H9 (cell line): ENCODE data around the gene PLA1A. TPM values are rescaled to one million over a fixed set of nuclear protein-coding genes. Genes with fewer than 3 reads are reported as not detected.

Source experiments
- DNase-seq: peaks from one replicate; pipeline ENCODE4 v3.0.0-alpha.2; 2017
- H2AFZ ChIP-seq: one replicate; pipeline ENCODE4 v1.6.1; 2013; ENCODE audit warnings: mild to moderate bottlenecking, low read length, control low read depth, moderate library complexity
- H2AK5ac ChIP-seq: 2 replicates; pipeline ENCODE4 v1.6.1; 2013; ENCODE audit warnings: low read length, control low read depth, mixed read lengths; ENCODE audit not compliant: insufficient read length
- H2BK120ac ChIP-seq: one replicate; pipeline ENCODE4 v1.6.1; 2013; ENCODE audit warnings: low read depth, mild to moderate bottlenecking, low read length, control low read depth, inconsistent platforms; ENCODE audit not compliant: poor library complexity, severe bottlenecking
- H2BK12ac ChIP-seq: 2 replicates; pipeline ENCODE4 v1.6.1; 2013; ENCODE audit warnings: low read length, control low read depth, mixed read lengths, low read depth; ENCODE audit not compliant: insufficient read length
- H2BK15ac ChIP-seq: 2 replicates; pipeline ENCODE4 v1.6.1; 2013; ENCODE audit warnings: low read depth, low read length, control low read depth
- H2BK20ac ChIP-seq: one replicate; pipeline ENCODE4 v1.6.1; 2013; ENCODE audit warnings: low read depth, mild to moderate bottlenecking, low read length, control low read depth, inconsistent platforms; ENCODE audit not compliant: poor library complexity, severe bottlenecking
- H2BK5ac ChIP-seq: 2 replicates; pipeline ENCODE4 v1.6.1; 2013; ENCODE audit warnings: low read length, control low read depth, mixed read lengths; ENCODE audit not compliant: insufficient read length
- H3K14ac ChIP-seq: 2 replicates; pipeline ENCODE4 v1.6.1; 2013; ENCODE audit warnings: low read length, control low read depth; ENCODE audit not compliant: insufficient read depth
- H3K18ac ChIP-seq: 2 replicates; pipeline ENCODE4 v1.6.1; 2013; ENCODE audit warnings: low read depth, mild to moderate bottlenecking, mixed read lengths, low read length, control low read depth; ENCODE audit not compliant: insufficient read length
- H3K23ac ChIP-seq: 2 replicates; pipeline ENCODE4 v1.6.1; 2013; ENCODE audit warnings: low read length, control low read depth, mixed read lengths, low read depth; ENCODE audit not compliant: insufficient read length
- H3K23me2 ChIP-seq: 2 replicates; pipeline ENCODE4 v1.6.1; 2013; ENCODE audit warnings: low read depth, mild to moderate bottlenecking, mixed read lengths, low read length, control low read depth; ENCODE audit not compliant: insufficient read length, poor library complexity, severe bottlenecking
- H3K27ac ChIP-seq: 2 replicates; pipeline ENCODE4 v1.5.1; 2013; ENCODE audit warnings: low read length, control low read depth, mixed read lengths, low read depth; ENCODE audit not compliant: insufficient read length
- H3K27me3 ChIP-seq: 2 replicates; pipeline ENCODE4 v1.6.1; 2013; ENCODE audit warnings: low read length, control low read depth, inconsistent platforms; ENCODE audit not compliant: insufficient read depth
- H3K4ac ChIP-seq: 2 replicates; pipeline ENCODE4 v1.6.1; 2013; ENCODE audit warnings: low read depth, mild to moderate bottlenecking, control low read depth, inconsistent platforms, low read length, moderate library complexity
- H3K4me1 ChIP-seq: 2 replicates; pipeline ENCODE4 v1.6.1; 2013; ENCODE audit warnings: low read length, control low read depth, inconsistent platforms; ENCODE audit not compliant: insufficient read depth
- H3K4me2 ChIP-seq: 2 replicates; pipeline ENCODE4 v1.6.1; 2013; ENCODE audit warnings: low read length, control low read depth, mixed read lengths; ENCODE audit not compliant: insufficient read length, insufficient read depth
- H3K56ac ChIP-seq: 2 replicates; pipeline ENCODE4 v1.6.1; 2013; ENCODE audit warnings: low read depth, mild to moderate bottlenecking, mixed read lengths, low read length, control low read depth; ENCODE audit not compliant: insufficient read length
- H3K79me1 ChIP-seq: 2 replicates; pipeline ENCODE4 v1.6.1; 2013; ENCODE audit warnings: low read depth, mild to moderate bottlenecking, moderate library complexity, low read length, control low read depth, inconsistent platforms; ENCODE audit not compliant: insufficient read depth, poor library complexity, severe bottlenecking
- H3K79me2 ChIP-seq: 2 replicates; pipeline ENCODE4 v1.6.1; 2013; ENCODE audit warnings: low read length, control low read depth, inconsistent platforms; ENCODE audit not compliant: insufficient read depth
- H3K9ac ChIP-seq: 2 replicates; pipeline ENCODE4 v1.6.1; 2013; ENCODE audit warnings: low read length, control low read depth, mixed read lengths; ENCODE audit not compliant: insufficient read length; ENCODE audit errors: extremely low read depth
- H3K9me3 ChIP-seq: one replicate; pipeline ENCODE4 v1.6.1; 2013; ENCODE audit warnings: low read depth, low read length, inconsistent platforms; ENCODE audit not compliant: control insufficient read depth
- H3T11ph ChIP-seq: one replicate; pipeline ENCODE4 v1.6.1; 2013; ENCODE audit warnings: mild to moderate bottlenecking, low read length, control low read depth, inconsistent platforms
- H4K20me1 ChIP-seq: one replicate; pipeline ENCODE4 v1.6.1; 2013; ENCODE audit not compliant: control insufficient read depth, insufficient read length, insufficient read depth
- H4K5ac ChIP-seq: 2 replicates; pipeline ENCODE4 v1.6.1; 2013; ENCODE audit warnings: low read depth, mild to moderate bottlenecking, mixed read lengths, low read length, control low read depth; ENCODE audit not compliant: insufficient read length
- H4K8ac ChIP-seq: replicated peaks from 2 replicates; pipeline ENCODE4 v1.6.1; 2013; ENCODE audit warnings: low read length, control low read depth, mixed read lengths, low read depth; ENCODE audit not compliant: insufficient read length
- H4K91ac ChIP-seq: 2 replicates; pipeline ENCODE4 v1.6.1; 2013; ENCODE audit warnings: low read depth, mild to moderate bottlenecking, moderate library complexity, mixed read lengths, low read length, control low read depth; ENCODE audit not compliant: insufficient read length
- H3K27ac Mint-ChIP-seq, 3 experiments: 2 replicates in 2 of 3; 3 replicates in 1 of 3; pipeline ENCODE4 v1.8.0; 2020 to 2021; ENCODE audit warnings: mixed read lengths in 3 of 3, mild to moderate bottlenecking in 1 of 3, moderate library complexity in 1 of 3
- H3K27me3 Mint-ChIP-seq: 2 replicates; pipeline ENCODE4 v1.8.0; 2021; ENCODE audit warnings: low read depth, mild to moderate bottlenecking, moderate library complexity, mixed read lengths
- H3K36me3 Mint-ChIP-seq, 3 experiments: 2 replicates in 2 of 3; 3 replicates in 1 of 3; pipeline ENCODE4 v1.8.0; 2020 to 2021; ENCODE audit warnings: low read depth in 3 of 3, mixed read lengths in 3 of 3; ENCODE audit not compliant: insufficient read depth in 1 of 3
- H3K4me1 Mint-ChIP-seq, 2 experiments: 2 replicates each; pipeline ENCODE4 v1.8.0; 2020; ENCODE audit warnings: mixed read lengths in 2 of 2
- H3K4me3 Mint-ChIP-seq, 2 experiments: 2 replicates in 1 of 2; 3 replicates in 1 of 2; pipeline ENCODE4 v1.8.0; 2020 to 2021; ENCODE audit warnings: mild to moderate bottlenecking in 2 of 2, mixed read lengths in 2 of 2, moderate library complexity in 1 of 2
- H3K9me3 Mint-ChIP-seq, 2 experiments: 2 replicates in 1 of 2; 3 replicates in 1 of 2; pipeline ENCODE4 v1.8.0; 2020; ENCODE audit warnings: mild to moderate bottlenecking in 2 of 2, mixed read lengths in 2 of 2, moderate library complexity in 1 of 2
- WGBS: extraction: QIAGEN DNeasy Blood & Tissue Kit; methylation state at CpG from one replicate; pipeline ENCODE4 v1.1.7; 2013; ENCODE audit warnings: missing lambda C conversion rate, low lambda C conversion rate, mixed read lengths; ENCODE audit not compliant: insufficient read length; ENCODE audit errors: extremely low coverage; 5-methylcytosine and 5-hydroxymethylcytosine counted together
- total RNA-seq: library from RNA; stranded (reverse); gene quantifications from 2 replicates; pipeline ENCODE4 v1.2.1, GENCODE V29; 2021
- TF ChIP-seq, protein P1 (sequence below): fragments of 200-600 bp; sonication (generic); conservative IDR thresholded peaks from 3 replicates; pipeline ENCODE4 v1.8.0; 2021; ENCODE audit warnings: antibody characterized with exemption, mild to moderate bottlenecking

The PLA1A gene
- total RNA-seq, 1 experiment from 2014 or later, result not detected

- Histone ChIP-seq H2AFZ (no peak overlapping the region), H3K9me3 (no peaks in the 10 kb centered on the region), H3K4ac (no peak overlapping the region), H4K91ac (no peak overlapping the region), H3K79me2 (no peaks in the 10 kb centered on the region), H3K23me2 (no peaks in the 10 kb centered on the region), H4K5ac (no peak overlapping the region), H3K56ac (no peak overlapping the region), H2AK5ac (no peak overlapping the region), H3T11ph (no peak overlapping the region), H3K27me3 (no peaks in the 10 kb centered on the region), H3K9ac (no peak overlapping the region), H2BK12ac (no peak overlapping the region), H2BK15ac (no peak overlapping the region), H4K8ac (no peak overlapping the region), H2BK20ac (no peak overlapping the region), H2BK120ac (no peak overlapping the region), H3K14ac (no peak overlapping the region), H3K4me1 (0 out of 2 replicates have a peak, but pooled peaks cover 2% of the 10 kb centered on the region), H4K20me1 (no peaks in the 10 kb centered on the region), H3K79me1 (no peaks in the 10 kb centered on the region), H3K18ac (no peak overlapping the region), H3K4me2 (no peak overlapping the region), H2BK5ac (no peak overlapping the region), H3K23ac (no peak overlapping the region), H3K27ac (no peak overlapping the region)
- no peak overlapping the region for H3K4me3 Mint-ChIP-seq
- no CpG with 5 or more reads among the region's 4 CpGs for WGBS
- TF ChIP-seq, protein P1, sequence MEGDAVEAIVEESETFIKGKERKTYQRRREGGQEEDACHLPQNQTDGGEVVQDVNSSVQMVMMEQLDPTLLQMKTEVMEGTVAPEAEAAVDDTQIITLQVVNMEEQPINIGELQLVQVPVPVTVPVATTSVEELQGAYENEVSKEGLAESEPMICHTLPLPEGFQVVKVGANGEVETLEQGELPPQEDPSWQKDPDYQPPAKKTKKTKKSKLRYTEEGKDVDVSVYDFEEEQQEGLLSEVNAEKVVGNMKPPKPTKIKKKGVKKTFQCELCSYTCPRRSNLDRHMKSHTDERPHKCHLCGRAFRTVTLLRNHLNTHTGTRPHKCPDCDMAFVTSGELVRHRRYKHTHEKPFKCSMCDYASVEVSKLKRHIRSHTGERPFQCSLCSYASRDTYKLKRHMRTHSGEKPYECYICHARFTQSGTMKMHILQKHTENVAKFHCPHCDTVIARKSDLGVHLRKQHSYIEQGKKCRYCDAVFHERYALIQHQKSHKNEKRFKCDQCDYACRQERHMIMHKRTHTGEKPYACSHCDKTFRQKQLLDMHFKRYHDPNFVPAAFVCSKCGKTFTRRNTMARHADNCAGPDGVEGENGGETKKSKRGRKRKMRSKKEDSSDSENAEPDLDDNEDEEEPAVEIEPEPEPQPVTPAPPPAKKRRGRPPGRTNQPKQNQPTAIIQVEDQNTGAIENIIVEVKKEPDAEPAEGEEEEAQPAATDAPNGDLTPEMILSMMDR, result no peak
- H3K4me1 Mint-ChIP-seq, result peaks cover 0 to 4% of the 10 kb centered on the region in 2 experiments; a peak in 1 of 4 replicates
- no peaks in the 10 kb centered on the region for H3K9me3 Mint-ChIP-seq
- no peak for DNase-seq
- H3K27ac Mint-ChIP-seq, result no peak overlapping the region
- H3K36me3 Mint-ChIP-seq, result peaks cover 0 to 9% (median 2%) of the 10 kb centered on the region in 3 experiments; a peak in 5 of 7 replicates
- H3K27me3 Mint-ChIP-seq, result no peaks in the 10 kb centered on the region
Measured at GRCh38 chr3:119664370-119664769, 66.7 kb downstream of the PLA1A start.
